ENCODE data around the gene DRAM2. TPM values are rescaled to one million over a fixed set of nuclear protein-coding genes. Genes with fewer than 3 reads are reported as not detected.

DRAM2 gene
- total RNA-seq, 1 donor from 2014 or later, result 31.1 TPM

- Mint-ChIP-seq H3K4me1 (ENCODE audit: unreplicated experiment) (peaks cover 28% of the 10 kb centered on the region), H3K4me3 (ENCODE audit: unreplicated experiment) (peak overlapping the region; percentile 100), H3K27ac (ENCODE audit: unreplicated experiment) (peak overlapping the region; percentile 98), H3K27me3 (ENCODE audit: unreplicated experiment) (no peaks in the 10 kb centered on the region), H3K36me3 (ENCODE audit: unreplicated experiment) (peaks cover 6% of the 10 kb centered on the region), H3K9me3 (ENCODE audit: unreplicated experiment) (no peaks in the 10 kb centered on the region)
- no peak for TF ChIP-seq CTCF (IDR thresholded peaks at IDR 0.05)
- DNase-seq (ENCODE audit: extremely low spot score, unreplicated experiment), result no peak
These were observed 731 bp upstream of the DRAM2 start for GRCh38 chr1:111140680-111140967.

GRCh38 chr1:111139324-111139955 lies 453 bp downstream of the DRAM2 start:
- DNase-seq (ENCODE audit: extremely low spot score, unreplicated experiment), result peak; percentile 83
- H3K27ac Mint-ChIP-seq (ENCODE audit: unreplicated experiment), result peak overlapping the region; percentile 98
- H3K36me3 Mint-ChIP-seq (ENCODE audit: unreplicated experiment), result peaks cover 9% of the 10 kb centered on the region
- peak overlapping the region; percentile 100 for H3K4me3 Mint-ChIP-seq (ENCODE audit: unreplicated experiment)
- H3K27me3 Mint-ChIP-seq (ENCODE audit: unreplicated experiment), result no peaks in the 10 kb centered on the region
- no peak for TF ChIP-seq CTCF (IDR thresholded peaks at IDR 0.05)
- H3K9me3 Mint-ChIP-seq (ENCODE audit: unreplicated experiment), result no peaks in the 10 kb centered on the region
- peaks cover 28% of the 10 kb centered on the region for H3K4me1 Mint-ChIP-seq (ENCODE audit: unreplicated experiment)

GRCh38 chr1:111133866-111134265 lies 6.0 kb downstream of the DRAM2 start:
- no peak overlapping the region for H3K4me3 Mint-ChIP-seq (ENCODE audit: unreplicated experiment)
- peaks cover 13% of the 10 kb centered on the region for H3K4me1 Mint-ChIP-seq (ENCODE audit: unreplicated experiment)
- no peak for DNase-seq (ENCODE audit: extremely low spot score, unreplicated experiment)
- no peaks in the 10 kb centered on the region for H3K9me3 Mint-ChIP-seq (ENCODE audit: unreplicated experiment)
- H3K27me3 Mint-ChIP-seq (ENCODE audit: unreplicated experiment), result no peaks in the 10 kb centered on the region
- no peak for TF ChIP-seq CTCF (IDR thresholded peaks at IDR 0.05)
- peaks cover 16% of the 10 kb centered on the region for H3K36me3 Mint-ChIP-seq (ENCODE audit: unreplicated experiment)
- no peak overlapping the region for H3K27ac Mint-ChIP-seq (ENCODE audit: unreplicated experiment)

GRCh38 chr1:111131693-111132092 lies 8.2 kb downstream of the DRAM2 start:
- no peak overlapping the region for H3K4me3 Mint-ChIP-seq (ENCODE audit: unreplicated experiment)
- no peak for DNase-seq (ENCODE audit: extremely low spot score, unreplicated experiment)
- no peaks in the 10 kb centered on the region for H3K9me3 Mint-ChIP-seq (ENCODE audit: unreplicated experiment)
- peaks cover 1% of the 10 kb centered on the region for H3K4me1 Mint-ChIP-seq (ENCODE audit: unreplicated experiment)
- H3K27me3 Mint-ChIP-seq (ENCODE audit: unreplicated experiment), result no peaks in the 10 kb centered on the region
- peaks cover 25% of the 10 kb centered on the region for H3K36me3 Mint-ChIP-seq (ENCODE audit: unreplicated experiment)
- H3K27ac Mint-ChIP-seq (ENCODE audit: unreplicated experiment), result no peak overlapping the region
- no peak for TF ChIP-seq CTCF (IDR thresholded peaks at IDR 0.05)

GRCh38 chr1:111129376-111129775 lies 10.5 kb downstream of the DRAM2 start:
- no peak for TF ChIP-seq CTCF (IDR thresholded peaks at IDR 0.05)
- Mint-ChIP-seq H3K4me3 (ENCODE audit: unreplicated experiment) (no peak overlapping the region), H3K27me3 (ENCODE audit: unreplicated experiment) (no peaks in the 10 kb centered on the region), H3K9me3 (ENCODE audit: unreplicated experiment) (no peaks in the 10 kb centered on the region), H3K27ac (ENCODE audit: unreplicated experiment) (no peak overlapping the region), H3K4me1 (ENCODE audit: unreplicated experiment) (peaks cover 1% of the 10 kb centered on the region), H3K36me3 (ENCODE audit: unreplicated experiment) (peaks cover 25% of the 10 kb centered on the region)
- no peak for DNase-seq (ENCODE audit: extremely low spot score, unreplicated experiment)
